HuH-7.5 (cell line): Measurements from ENCODE around the gene ICA1.
"Not testable (repeated sequence)": the region's sequence is repeated elsewhere in the genome, so short reads cannot be mapped to it uniquely, and the experiment has no call there.

ENCODE experiments used
- DNase-seq: peaks from one replicate; pipeline ENCODE4 v3.0.0; 2011; ENCODE audit warnings: low spot score

ICA1 gene

GRCh38 chr7:8129318-8129659 is 132.7 kb downstream of the ICA1 start:
- DNase-seq: no peak

- DNase-seq: no peak
These were observed 133.3 kb downstream of the ICA1 start for GRCh38 chr7:8128449-8129317.

GRCh38 chr7:8126601-8127167 is 135.3 kb downstream of the ICA1 start:
- peak; percentile 48 for DNase-seq

- no peak for DNase-seq
These were observed 136.1 kb downstream of the ICA1 start for GRCh38 chr7:8125680-8126444.

GRCh38 chr7:8121243-8121642 is 140.7 kb downstream of the ICA1 start:
- no peak for DNase-seq

- DNase-seq: no peak
These were observed 141.4 kb downstream of the ICA1 start for GRCh38 chr7:8120390-8121058.

GRCh38 chr7:8119262-8119661 is 142.7 kb downstream of the ICA1 start:
- DNase-seq: no peak

GRCh38 chr7:8117195-8117594 is 144.8 kb downstream of the ICA1 start:
- DNase-seq: no peak

- DNase-seq: no peak
These were observed 146.2 kb downstream of the ICA1 start for GRCh38 chr7:8115547-8116402.

GRCh38 chr7:8114175-8114574 is 147.8 kb downstream of the ICA1 start:
- DNase-seq: no peak

- DNase-seq: no peak
These were observed 148.8 kb downstream of the ICA1 start for GRCh38 chr7:8113184-8113583.

- DNase-seq: no peak
These were observed 149.3 kb downstream of the ICA1 start for GRCh38 chr7:8112685-8113084.

- no peak for DNase-seq
These were observed 150.5 kb downstream of the ICA1 start for GRCh38 chr7:8111282-8111960.

- DNase-seq: no peak
These were observed 152.6 kb downstream of the ICA1 start for GRCh38 chr7:8109196-8110022.

- DNase-seq: no peak
These were observed 156.4 kb downstream of the ICA1 start for GRCh38 chr7:8105449-8106095.

GRCh38 chr7:8103282-8103681 is 158.7 kb downstream of the ICA1 start:
- no peak for DNase-seq

GRCh38 chr7:8101292-8101691 is 160.7 kb downstream of the ICA1 start:
- DNase-seq: not testable (repeated sequence)

- no peak for DNase-seq
These were observed 167.5 kb downstream of the ICA1 start for GRCh38 chr7:8094164-8095140.
